Tibial nerve (tissue), 4 donors: ENCODE data around the gene UBTD1. TPM values are rescaled to one million over a fixed set of nuclear protein-coding genes. Genes with fewer than 3 reads are reported as not detected.

ENCODE experiments used
- DNase-seq, 2 donors: peaks; one replicate each; pipeline ENCODE4 v3.0.0-alpha.2; 2019; ENCODE audit warnings: low spot score in 2 of 2
- H3K27ac ChIP-seq, 4 donors: fragments of 200-600 bp; sonication (generic) in 3 of 4; one replicate each; pipeline ENCODE4 v1.5.1; 2017 to 2019; ENCODE audit warnings: mild to moderate bottlenecking in 1 of 4
- H3K27me3 ChIP-seq, 2 donors: fragments of 200-600 bp; sonication (generic) in 1 of 2; one replicate each; pipeline versions ENCODE4 v1.5.1 to v1.6.0; 2017 to 2019
- H3K36me3 ChIP-seq, 3 donors: fragments of 200-600 bp; sonication (generic); one replicate each; pipeline ENCODE4 v1.5.1; 2018 to 2019
- H3K4me1 ChIP-seq, 4 donors: fragments of 200-600 bp; sonication (generic) in 3 of 4; one replicate each; pipeline ENCODE4 v1.5.1; 2017 to 2019
- H3K4me3 ChIP-seq, 4 donors: fragments of 200-600 bp; sonication (generic) in 3 of 4; one replicate each; pipeline ENCODE4 v1.5.1; 2017 to 2019; ENCODE audit warnings: mild to moderate bottlenecking in 1 of 4, moderate library complexity in 1 of 4
- H3K9me3 ChIP-seq, 4 donors: fragments of 200-600 bp; sonication (generic) in 3 of 4; one replicate each; pipeline ENCODE4 v1.5.1; 2017 to 2019
- CTCF ChIP-seq, 5 experiments: fragments of 200-600 bp in 3 of 5; fragments of 450-650 bp in 2 of 5; sonication (generic) in 3 of 5; IDR thresholded peaks; one replicate each; pipeline ENCODE4 v1.5.1; 2016 to 2019; ENCODE audit warnings: antibody characterized with exemption in 5 of 5, mild to moderate bottlenecking in 3 of 5, moderate library complexity in 2 of 5
- EP300 ChIP-seq, 2 donors: sonication (generic); formaldehyde crosslinking; IDR thresholded peaks; one replicate each; pipeline ENCODE4 v1.6.1; 2017; ENCODE audit warnings: antibody characterized with exemption in 2 of 2, mild to moderate bottlenecking in 1 of 2
- POLR2A ChIP-seq, 2 donors: fragments of 450-650 bp; IDR thresholded peaks; one replicate each; pipeline ENCODE4 v1.6.1; 2017; ENCODE audit warnings: antibody characterized with exemption in 2 of 2, mild to moderate bottlenecking in 2 of 2, moderate library complexity in 2 of 2
- WGBS, 2 donors: methylation state at CpG; one replicate each; pipeline ENCODE4 v1.1.5; 2018; 5-methylcytosine and 5-hydroxymethylcytosine counted together
- total RNA-seq, 4 donors: library from RNA; depleted of rRNA; stranded (reverse); fragments of >200 nt; gene quantifications; one replicate each; pipeline ENCODE4 v1.1.0, GENCODE V29; 2016

Gene UBTD1
- total RNA-seq, 4 donors from 2014 or later, result 9.4 to 17.1 (median 16.5) TPM

DNA sequence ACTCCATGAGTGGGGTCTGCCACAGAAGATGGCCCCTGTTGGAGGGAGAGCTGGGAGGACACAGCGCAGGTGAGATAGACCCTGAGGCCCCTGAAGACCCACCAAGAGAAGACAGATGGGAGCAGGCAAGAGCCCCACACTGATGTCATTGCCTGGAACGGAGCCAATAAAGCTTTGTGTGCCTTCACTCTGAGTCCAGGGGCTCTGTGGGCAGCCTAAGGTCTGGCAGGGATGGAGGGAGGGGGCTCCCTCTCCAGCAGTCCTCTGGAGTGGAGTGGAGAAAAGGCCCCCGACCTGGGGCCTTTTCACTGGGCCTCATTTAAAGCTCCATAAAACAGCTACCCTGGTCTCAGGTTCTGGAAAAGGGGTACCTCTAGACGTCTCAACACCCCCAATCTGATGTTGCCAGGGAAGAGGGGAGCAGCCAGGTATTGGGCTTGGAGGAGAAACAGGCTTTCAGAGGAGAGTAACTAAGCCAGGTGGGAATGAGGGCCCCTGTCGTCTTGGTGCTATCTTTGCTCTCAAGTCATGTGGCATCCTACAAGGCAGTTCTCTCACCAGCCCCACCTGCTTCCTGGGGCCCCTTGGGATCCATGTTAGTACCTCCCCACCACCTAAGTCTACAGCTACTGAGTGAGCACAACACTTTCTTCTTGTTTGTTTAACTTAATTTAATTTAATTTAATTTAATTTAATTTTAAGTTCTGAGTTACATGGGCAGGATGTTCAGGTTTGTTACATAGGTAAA lies 92.2 kb downstream of the UBTD1 start:
- H3K4me1 ChIP-seq, result peaks cover 0 to 9% (median 3%) of the 10 kb centered on the region in 4 donors
- no peak overlapping the region for H3K27ac ChIP-seq
- DNase-seq, result no peak
- WGBS, 2 donors, result 52 to 60% methylated on average over 5 of the region's 5 CpGs
- H3K36me3 ChIP-seq, result no peaks in the 10 kb centered on the region
- H3K9me3 ChIP-seq, result no peaks in the 10 kb centered on the region
- no peaks in the 10 kb centered on the region for H3K27me3 ChIP-seq
- no peak overlapping the region for H3K4me3 ChIP-seq
- TF ChIP-seq CTCF (IDR thresholded peaks at IDR 0.05) (no peak), EP300 (IDR thresholded peaks at IDR 0.05) (no peak), POLR2A (IDR thresholded peaks at IDR 0.05) (no peak)

GRCh38 chr10:97593421-97593820 lies 94.7 kb downstream of the UBTD1 start:
- H3K27me3 ChIP-seq, result no peaks in the 10 kb centered on the region

DNA sequence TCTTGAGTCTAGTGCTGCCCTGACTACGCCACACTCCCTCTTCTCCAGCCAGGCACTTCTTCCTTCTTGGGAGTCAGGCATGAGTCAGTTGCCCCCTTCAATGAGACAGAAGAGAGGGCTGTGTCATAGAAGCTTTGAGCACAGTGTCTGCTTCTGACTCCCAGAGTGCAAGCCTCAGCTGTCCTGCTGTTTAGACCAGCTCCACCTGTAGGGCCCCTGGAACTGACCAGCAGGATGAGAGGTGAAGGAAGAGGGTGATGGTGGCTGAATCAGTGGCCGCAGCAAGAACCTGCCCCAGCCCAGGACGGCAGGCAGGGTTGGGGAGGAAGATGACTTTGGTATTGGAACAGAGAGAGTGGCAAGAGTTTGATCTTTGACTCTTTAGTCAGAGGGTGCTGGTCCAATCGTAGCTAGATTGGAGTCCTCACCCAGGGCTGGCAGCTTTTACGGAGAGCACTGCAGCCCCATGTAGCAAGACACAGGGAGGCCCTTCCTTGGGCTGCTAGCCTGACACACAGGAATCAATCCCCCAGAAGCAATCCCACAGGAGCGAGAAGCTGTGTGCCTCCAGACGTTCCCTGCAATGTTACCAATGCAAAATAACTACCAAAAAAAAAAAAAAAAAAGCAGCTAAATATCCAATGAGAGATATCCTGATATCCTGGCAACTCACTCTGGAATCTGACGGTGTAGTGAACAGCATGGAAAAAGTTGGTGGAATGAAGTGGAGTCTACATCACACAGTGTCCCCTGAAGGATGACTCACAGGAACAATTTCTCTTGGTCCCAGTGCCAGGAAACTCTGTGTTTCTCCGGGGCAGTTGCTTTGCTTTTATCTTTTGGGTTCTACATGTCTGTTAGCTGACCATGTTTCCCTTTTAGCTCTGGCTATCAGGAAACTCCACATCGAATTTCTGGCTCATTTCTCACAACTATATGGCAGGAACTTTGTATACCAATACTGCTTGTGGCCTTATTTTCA lies 97.7 kb downstream of the UBTD1 start:
- peak in 1 of 2 donors; percentile 73 for DNase-seq
- H3K27me3 ChIP-seq, result no peaks in the 10 kb centered on the region
- WGBS, 2 donors, result 52 to 53% methylated on average over 10 of the region's 10 CpGs
- TF ChIP-seq POLR2A (IDR thresholded peaks at IDR 0.05), result no peak
- peak; percentile 24 to 85 for TF ChIP-seq EP300 (IDR thresholded peaks at IDR 0.05)
- peaks cover 0 to 24% (median 6%) of the 10 kb centered on the region in 4 donors for H3K4me1 ChIP-seq
- H3K36me3 ChIP-seq, result no peaks in the 10 kb centered on the region
- peak overlapping the region; percentile 40 to 86 (median 78) for H3K27ac ChIP-seq
- no peaks in the 10 kb centered on the region for H3K9me3 ChIP-seq
- no peak overlapping the region for H3K4me3 ChIP-seq

More at GRCh38 chr10:97593421-97593820, 94.7 kb downstream of the UBTD1 start:
- no peaks in the 10 kb centered on the region for H3K9me3 ChIP-seq
- H3K4me1 ChIP-seq, result peaks cover 0 to 24% (median 6%) of the 10 kb centered on the region in 4 donors
- no peaks in the 10 kb centered on the region for H3K36me3 ChIP-seq
- no peak overlapping the region for H3K4me3 ChIP-seq
- DNase-seq, result peak in 1 of 2 donors; percentile 49
- TF ChIP-seq CTCF (IDR thresholded peaks at IDR 0.05) (no peak), POLR2A (IDR thresholded peaks at IDR 0.05) (no peak), EP300 (IDR thresholded peaks at IDR 0.05) (no peak)
- peak overlapping the region in 1 of 4 donors; percentile 44 for H3K27ac ChIP-seq
- 44 to 46% methylated on average over 4 of the region's 4 CpGs for WGBS, 2 donors

- Histone ChIP-seq H3K4me1 (peaks cover 0 to 24% (median 6%) of the 10 kb centered on the region in 4 donors), H3K27me3 (no peaks in the 10 kb centered on the region), H3K9me3 (no peaks in the 10 kb centered on the region), H3K4me3 (no peak overlapping the region), H3K27ac (peak overlapping the region in 1 of 4 donors; percentile 86), H3K36me3 (no peaks in the 10 kb centered on the region)
- TF ChIP-seq POLR2A (IDR thresholded peaks at IDR 0.05), result no peak
- no peak for TF ChIP-seq CTCF (IDR thresholded peaks at IDR 0.05)
- TF ChIP-seq EP300 (IDR thresholded peaks at IDR 0.05), result no peak
- no peak for DNase-seq
- WGBS, 2 donors, result 87 to 88% methylated on average over 2 of the region's 2 CpGs
These were observed 99.1 kb downstream of the UBTD1 start for GRCh38 chr10:97597778-97598177.

- TF ChIP-seq CTCF (IDR thresholded peaks at IDR 0.05) (no peak), EP300 (IDR thresholded peaks at IDR 0.05) (no peak), POLR2A (IDR thresholded peaks at IDR 0.05) (no peak)
- no peaks in the 10 kb centered on the region for H3K9me3 ChIP-seq
- no peak overlapping the region for H3K27ac ChIP-seq
- WGBS, 2 donors, result 91 to 93% methylated on average over 19 of the region's 19 CpGs
- no peak overlapping the region for H3K4me3 ChIP-seq
- no peak for DNase-seq
- H3K27me3 ChIP-seq, result no peaks in the 10 kb centered on the region
- H3K4me1 ChIP-seq, result peaks cover 0 to 18% (median 6%) of the 10 kb centered on the region in 4 donors
- no peaks in the 10 kb centered on the region for H3K36me3 ChIP-seq
These were observed 99.9 kb downstream of the UBTD1 start for GRCh38 chr10:97598407-97599271.
